HG02763 (cell line): ENCODE results near the gene COL4A1.

Experiments used
- ATAC-seq: cut with Tn5 transposase; IDR thresholded peaks from one replicate; pipeline ENCODE4 v1.9.1; 2021; ENCODE audit warnings: mild to moderate bottlenecking, moderate library complexity; ENCODE audit not compliant: unreplicated experiment

The COL4A1 gene

DNA sequence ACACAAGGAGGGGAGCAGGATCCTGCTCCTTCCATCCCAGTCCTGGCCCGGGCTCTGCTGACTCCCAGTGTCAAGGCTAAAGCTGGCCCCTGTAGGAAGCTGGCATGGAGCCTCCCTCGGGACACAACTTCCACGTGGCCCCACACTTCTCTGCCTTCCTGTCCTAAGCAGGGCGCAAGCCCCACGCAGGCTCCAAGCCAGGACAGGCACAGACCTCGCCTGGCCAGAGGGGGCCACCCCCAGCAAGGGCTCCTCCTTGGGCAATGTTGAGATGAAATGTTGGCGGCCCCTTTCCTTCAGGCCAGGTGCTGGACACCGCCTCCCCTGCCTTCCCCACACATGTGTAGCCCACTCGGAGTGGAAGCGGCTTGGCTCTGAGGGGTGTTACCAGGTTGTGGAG is 66.6 kb downstream of the COL4A1 start:
- ATAC-seq: no peak

DNA sequence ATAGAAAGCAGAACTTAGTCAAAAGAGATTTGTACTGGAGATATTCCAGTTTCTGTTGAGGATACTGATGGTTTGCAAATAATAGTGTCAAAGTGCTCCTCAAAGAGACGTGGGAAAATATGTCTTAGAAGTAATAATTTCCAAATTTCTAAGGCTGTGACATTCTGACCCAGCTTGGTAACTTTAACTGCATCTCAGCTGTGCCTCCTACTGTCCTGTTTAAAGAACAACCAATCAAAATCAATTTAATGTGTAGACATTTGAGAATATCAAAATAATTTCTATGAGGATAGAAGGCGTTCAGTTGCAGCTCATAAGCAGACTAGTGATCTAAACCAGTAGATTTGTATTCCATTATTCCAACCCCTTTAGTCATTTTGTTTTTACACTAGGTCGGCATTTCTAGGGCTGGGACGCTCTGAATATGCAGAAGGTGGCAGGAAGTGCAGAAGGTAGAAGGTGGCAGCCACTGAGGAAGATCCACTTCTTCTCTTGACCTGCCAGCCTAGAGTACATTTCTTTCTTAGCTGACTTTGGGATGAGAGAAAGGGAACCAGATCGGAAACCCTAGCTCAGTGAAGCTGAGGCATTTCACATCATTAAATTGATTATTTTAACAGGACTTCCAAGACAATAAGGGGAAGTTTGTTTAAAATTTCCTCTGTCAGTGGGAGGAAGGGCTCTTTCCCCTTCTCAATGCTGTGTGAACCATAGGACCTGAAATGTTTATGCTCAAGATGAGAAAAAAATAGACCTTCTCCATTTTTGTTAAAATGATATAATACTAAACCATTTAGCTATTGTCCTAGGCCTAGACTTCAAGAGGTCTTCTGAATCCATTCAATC is 67.5 kb downstream of the COL4A1 start:
- no peak for ATAC-seq

DNA sequence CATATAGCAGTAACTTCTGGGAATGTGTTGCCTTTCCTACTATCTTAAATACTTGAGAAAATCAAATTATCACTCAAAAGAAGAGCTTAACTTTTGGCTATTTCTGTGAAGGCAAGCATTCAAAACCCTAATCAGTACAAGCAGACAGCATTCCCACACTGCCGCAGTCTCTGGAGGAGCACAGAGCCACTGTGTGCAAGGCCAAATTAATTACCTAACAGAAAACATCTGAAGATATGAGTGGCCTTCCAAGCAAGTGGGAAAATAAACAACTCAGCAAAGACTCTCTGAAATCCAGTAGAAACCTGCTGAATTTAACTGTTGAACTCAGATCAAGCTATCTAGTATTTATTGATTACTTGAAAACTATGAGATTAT is 68.2 kb downstream of the COL4A1 start:
- no peak for ATAC-seq

DNA sequence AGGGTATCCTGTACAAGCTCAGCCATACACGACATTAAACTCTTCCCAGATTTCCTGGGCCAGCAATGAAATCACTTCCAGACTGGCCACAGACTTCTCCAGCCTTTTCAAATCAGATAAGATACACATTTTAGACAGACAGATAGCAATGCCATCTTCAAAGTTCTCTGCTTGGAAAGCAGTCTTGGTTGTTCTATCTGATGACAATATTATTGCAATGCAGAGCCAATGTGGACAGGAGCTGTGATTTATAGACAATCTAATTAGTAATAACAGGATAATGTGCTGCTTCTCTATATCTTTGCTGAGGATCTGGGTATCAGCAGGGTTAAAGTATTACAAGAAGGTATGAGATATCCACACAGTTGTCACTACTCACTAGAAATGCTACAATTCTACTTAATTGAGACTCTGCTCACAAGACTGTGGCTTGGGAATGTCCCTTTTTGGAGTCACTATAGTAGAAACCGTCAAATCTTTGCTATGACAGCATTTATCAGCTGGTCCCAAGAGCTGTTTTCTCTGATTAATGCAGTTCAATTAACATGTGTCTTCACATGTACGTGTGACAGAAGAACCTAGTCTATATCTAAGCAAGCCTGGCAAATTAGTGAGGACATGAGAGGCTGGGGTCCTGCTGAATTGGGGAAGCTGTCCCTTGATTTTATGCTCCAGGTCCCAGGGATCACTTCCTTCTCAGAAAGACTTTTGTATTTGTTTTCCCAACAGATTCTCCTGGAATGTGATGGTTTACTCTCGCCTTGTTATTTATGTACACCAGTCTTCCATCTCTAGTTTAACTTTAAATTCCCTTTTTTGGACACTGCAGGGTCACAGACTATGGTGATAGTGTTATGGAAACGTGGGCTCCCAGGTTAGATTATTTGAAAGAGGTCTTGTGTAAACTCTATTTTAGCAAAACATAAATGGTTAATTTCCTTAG is 68.8 kb downstream of the COL4A1 start:
- ATAC-seq: no peak

DNA sequence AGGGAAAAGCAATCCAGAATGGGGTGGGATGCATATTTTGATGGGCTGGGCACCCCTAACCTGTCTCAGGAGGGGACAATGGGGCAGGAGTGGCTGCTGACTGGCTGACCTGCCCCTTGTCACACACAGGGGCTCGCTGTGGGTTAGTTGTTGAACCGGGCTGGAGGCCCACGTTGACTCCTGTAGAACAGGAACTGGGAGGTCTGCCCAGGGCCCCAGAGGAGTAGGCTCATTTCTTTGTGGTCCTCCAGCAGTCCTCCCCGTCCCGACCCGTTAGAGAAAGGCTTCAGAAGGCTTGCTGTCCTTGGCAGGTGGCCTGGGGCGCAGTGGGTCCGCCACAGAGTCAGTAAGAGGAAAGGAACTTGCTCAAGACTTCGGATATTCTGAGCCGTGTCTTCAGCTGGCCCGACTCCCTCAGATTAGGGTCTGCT is 70.1 kb downstream of the COL4A1 start:
- no peak for ATAC-seq

DNA sequence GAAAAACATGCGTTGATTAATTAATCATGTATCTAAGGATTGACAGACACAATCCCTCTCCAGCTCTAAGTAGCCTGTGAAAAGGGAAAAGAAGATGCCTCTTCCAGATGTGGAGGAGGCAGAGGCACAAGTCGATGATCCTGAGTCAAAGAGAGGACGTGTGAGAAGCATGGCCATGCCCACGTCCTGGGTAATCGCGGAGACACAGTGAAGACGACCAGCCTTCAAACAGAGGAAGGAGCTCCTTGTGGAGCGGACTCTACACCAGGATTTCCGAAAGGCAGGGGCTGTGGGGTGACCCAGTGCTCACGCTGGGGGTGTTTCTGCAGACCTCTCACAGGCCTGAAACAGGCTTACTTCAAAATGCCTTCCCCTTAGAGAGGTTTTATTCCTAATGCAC is 70.5 kb downstream of the COL4A1 start:
- ATAC-seq: no peak

DNA sequence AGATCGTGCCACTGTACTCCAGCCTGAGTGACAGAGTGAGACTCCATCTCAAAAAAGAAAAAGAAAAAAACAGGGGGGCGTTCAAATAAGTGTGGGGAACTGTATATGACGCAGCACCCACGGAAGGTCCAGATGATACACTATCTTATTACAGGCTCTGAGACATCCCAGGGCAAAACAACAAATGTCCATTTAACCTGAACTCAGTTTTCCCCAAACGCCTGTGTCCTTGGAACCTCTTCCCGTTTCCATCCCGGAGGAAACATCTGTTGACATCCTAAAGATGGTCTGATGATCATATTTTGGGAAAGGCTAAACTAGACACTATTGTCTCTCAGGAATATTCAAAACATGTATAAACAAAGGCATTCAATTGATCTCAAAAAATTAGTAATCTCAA is 72.4 kb downstream of the COL4A1 start:
- no peak for ATAC-seq

DNA sequence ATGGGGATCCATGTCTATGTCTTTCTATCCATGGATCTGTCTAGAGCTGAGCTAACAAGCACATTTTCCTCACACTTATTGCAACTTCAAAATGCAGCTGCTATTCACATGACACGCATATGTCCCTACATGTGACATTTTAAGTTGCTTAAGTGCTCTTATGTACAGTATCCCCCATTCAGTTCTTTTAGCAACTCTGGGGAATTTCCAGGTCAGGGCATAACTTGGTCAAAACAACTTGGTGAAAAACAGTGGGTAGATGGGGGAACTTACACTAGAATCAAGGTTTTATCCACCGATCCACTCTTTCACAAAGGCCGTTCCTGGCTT is 73.0 kb downstream of the COL4A1 start:
- no peak for ATAC-seq

DNA sequence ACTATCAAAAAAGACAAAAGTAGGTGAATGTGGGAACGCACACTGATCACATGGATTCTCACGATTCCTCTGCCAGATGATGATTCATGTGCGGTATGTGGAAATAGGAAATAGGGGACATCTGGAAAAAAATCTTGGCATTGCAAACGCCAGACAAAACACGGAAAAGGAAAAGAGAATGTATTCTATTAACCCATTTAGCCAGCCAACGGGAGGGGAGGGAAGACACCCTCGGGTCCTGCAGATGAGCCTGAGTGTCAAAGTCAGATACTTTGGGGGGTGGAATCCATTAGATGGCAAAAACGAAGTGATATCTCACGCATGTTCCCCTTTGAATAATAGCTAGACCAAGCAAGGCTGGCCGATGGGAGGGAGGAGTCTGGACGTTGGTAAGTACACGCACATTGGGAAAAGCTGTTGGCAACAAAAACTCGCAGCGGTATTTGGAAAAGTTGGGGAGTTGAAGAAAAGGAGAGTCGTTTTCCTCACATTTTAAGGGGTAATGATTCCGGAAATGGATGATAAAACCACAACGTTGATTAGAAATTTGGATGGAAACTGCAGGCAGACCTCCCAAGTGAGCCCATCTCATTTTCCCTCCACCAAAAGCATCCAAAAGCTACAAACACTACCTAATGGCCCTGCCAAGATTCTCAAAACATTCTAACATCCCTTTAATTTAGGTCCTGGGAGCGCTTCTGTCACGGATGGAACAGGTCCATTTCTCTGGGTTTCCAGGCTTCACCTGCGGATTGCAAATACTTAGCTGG is 73.6 kb downstream of the COL4A1 start:
- no peak for ATAC-seq

DNA sequence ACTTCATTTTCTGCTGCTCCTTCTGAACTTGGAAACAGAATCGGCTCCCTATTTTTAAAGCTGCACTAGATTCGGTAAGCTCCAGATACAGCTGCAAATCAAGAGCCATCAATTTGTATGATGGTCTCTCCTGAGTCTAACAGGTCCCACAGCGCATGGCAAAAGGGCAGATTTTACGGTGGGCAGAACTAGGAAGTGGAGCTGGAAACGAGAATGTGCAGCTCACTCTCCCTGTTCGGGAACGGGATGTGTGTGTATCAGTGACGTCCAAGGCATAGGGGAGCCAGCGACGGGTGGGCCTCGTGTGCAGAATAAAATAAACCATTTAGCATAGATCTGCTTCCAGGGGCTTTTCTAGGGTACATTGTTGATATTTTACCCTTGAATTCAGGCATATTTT is 74.2 kb downstream of the COL4A1 start:
- ATAC-seq: no peak

DNA sequence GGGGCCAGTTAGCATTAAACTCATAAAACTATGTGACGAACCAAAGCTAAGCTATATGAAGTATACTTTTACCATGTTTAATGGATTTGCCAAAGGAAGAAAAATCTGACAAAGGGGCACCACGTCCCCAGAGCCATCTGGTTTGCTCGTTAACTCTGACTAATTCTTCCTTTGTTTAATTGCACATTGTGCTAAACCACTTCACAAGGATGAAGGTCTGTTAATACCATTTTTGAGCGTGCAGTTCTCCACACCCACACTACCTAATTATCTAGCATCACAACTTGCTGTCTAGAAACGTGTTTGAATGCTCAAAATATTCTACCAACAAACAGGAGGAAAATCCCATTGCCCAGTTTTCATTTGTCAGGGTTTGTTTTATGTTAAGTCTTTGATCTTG is 74.8 kb downstream of the COL4A1 start:
- no peak for ATAC-seq

DNA sequence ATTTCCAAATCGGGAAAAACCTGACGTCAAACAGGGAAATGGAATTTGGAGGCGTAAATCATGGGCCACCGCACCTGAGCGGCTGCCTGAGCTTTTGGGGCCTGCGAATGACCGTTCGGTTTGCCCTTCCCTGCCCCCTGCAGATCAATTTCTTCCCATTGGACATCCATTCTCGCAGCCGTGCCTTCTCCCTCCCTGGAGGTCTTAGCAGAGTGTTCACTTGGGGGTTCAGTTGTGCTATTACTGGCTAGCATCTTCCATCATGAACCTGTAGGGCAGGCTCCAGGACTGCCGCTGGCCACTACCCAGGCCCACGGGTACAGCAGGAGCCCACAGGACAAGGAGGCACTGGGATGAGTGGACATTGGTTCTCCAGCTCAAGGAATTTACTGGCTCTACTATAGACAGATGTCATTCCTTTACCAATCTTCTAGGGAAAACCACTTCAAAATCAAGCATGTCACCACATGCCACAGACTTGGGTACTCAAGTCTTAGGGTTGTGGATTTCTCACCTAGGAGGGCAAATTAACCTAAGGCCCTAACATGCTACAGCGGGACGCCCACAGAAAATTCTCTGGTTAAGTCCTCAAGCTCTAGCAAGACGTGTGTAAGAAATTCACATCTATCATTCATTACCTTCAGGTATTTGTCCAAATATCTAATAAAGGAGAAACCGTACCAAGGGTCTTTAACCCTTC is 75.5 kb downstream of the COL4A1 start:
- ATAC-seq: no peak

DNA sequence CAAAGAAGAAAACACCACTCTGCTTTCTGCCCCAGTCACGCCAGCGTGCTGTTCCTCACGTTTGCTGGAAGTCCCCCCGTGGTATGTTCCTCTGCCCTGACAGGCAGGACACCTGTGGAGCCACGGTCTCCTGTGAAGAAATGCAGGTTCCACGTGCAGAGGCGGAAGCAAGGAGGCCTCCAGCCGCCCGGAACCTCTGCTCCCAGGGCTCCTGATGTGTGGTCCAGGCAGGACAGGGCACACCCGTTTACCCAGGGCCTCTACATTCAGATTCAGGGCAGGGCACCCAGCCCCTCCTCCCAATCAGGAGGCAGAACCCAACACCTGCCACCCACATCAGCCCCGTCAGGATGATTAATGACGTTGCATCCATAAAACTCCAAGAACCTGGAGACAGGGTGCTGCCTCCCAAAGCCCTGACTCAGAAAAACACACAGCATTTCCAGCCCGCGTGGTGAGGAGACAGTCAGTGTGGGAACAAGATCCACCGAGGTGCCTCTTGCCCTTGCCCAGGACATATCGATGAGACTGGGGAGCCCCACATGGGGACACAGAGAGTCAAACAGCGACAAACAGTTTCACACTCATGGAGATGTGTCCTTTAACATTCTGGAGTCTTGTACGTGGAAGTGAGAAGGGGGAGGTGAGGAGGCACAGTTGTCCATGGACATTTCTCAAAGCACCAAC is 76.2 kb downstream of the COL4A1 start:
- no peak for ATAC-seq

DNA sequence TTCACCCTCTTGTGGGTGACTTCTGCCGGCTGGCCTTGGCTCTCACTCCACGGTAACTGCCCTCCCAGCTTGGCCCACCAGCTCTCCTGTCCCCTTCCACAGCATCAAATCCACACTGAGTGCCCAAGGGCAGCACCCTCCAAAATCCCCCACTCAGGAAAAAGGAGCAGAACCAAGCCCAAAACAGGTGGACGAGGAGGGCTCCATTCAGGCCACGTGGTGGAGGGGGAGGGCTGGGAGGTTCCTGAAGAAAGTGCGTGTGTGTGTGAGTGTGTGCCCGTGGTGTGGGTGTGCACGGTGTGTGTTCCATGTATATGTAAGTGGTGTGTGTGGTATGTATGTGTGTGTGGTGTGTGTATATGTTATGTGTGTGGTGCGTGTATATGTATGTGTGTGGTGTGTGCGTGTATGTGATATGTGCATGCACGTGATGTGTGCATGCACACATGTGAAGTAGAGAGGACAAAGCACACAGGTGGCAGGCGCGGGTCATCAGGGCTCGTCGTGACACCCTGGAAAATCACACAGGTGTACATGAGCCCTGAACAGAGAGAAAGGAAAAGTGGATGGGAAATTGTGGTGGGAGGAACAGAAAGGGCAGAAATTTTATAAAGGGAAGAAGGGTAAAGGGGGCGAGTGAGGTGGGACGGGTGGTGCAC is 76.9 kb downstream of the COL4A1 start:
- ATAC-seq: no peak

DNA sequence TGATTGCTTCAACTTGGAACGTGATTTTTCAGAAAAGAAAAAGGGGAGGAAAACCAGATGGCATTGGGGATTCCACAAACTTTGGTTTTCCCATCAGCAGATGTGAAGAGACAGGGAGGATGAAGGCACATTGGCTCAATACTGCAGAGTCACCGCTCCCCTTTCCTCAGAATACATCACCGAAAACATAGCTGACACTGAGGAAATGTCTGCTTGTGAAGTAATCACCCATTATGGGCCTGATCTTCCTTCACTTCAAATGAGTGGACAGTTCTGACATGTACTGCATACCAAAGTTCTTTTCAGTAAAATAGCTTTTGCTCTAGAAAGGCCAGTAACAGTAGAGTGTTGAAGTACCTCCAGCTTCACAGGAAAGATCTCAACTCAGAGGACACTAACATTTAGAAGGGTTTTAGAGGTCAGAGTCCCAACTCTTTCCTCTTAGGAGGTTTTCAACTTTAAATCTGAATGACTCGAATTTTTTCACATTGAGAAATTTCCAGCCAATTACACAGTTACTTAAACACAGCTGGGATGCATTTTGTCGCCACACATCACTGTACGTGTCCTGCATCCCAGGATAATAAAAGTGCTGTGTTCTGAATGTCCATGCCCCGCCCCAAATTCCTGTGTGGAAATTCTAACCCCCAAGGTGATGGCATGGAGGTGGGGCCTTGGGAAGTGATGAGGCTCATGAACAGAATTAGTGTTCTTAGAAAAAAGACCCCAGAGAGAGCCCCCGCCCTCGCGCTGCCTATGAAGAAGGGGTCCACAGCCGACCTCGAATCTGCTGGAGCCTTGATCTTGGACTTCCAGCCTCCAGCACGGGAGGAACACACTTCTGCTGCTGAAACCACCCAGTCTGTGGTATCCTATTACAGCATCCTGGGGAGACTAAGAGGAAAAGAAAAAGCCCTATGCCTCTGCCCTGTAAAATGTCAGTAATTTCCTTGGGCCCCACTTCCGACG is 77.7 kb downstream of the COL4A1 start:
- no peak for ATAC-seq

DNA sequence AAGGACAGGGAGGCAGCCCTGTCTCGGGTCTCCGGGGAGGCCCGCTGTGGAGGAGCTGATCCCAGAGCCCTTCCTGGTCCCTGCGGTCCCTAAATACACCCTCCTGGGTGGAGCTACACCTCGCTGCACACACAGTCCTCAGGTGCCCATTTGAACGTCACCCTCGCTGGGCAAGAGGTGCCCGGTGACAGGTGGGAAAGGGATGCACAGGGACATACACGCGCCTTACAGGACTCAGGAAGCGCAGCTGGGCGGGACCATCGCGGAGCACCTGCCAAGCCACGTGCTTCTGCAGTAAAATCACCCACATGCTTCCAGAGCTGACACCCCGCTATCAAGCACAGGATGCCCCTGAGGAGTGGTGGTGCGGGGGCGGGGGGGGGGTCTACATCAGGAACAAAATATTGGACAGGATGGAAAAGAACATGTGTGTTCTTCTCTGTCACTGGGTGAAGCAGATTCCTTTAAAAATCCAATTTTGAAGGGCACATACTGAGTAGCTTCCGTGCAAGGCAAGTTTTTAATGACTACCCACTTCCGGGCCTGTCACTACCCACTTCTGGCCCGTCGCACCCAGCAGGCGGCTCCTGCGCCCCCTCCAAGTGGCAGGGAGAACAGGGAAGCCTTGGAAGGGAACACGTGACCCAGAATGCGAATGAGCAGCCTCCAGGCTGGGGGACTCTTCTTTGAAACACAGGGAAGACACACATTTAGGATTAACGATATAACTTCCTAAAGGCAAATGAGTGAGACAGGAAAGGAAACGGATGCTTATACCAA is 78.9 kb downstream of the COL4A1 start:
- ATAC-seq: no peak

DNA sequence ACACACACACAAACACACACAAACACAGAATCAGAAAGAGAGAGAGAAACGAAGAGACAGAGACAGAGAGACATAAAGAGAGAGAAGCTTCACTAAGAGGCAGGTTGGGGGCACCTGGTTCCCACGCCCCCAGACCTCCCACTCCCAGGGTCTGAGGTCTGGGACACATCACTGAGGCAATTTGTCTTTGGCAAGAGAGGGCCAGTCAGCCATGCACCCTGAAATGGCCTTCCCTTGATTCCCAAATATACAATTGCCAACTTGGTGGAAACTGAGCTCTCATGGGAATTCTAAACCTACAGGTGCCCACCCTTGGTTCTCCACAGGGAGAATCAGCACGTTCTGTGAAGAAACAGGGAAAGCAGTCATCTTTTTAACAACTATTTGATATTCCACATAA is 79.5 kb downstream of the COL4A1 start:
- ATAC-seq: no peak
